ENCODE data around the gene ACRV1.

Gene ACRV1

DNA sequence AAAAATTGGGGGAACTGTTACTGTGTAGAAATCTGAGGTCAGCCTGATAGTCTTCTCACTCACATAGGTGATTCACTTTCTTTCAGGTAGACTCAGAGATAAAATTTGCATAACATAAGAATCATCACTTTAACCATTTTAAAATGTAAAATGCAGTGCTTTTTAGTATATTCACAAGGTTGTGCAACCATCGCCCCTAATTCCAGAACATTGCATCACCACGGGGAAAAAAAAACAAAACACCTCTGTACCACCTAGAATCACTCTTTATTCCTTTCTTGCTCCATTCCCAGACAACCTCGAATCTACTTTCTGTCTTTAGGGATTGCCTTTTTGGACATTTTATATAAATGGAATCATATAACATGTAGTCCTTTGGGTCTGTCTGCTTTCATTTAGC is 34.8 kb downstream of the ACRV1 start:
- no peak for DNase-seq

DNA sequence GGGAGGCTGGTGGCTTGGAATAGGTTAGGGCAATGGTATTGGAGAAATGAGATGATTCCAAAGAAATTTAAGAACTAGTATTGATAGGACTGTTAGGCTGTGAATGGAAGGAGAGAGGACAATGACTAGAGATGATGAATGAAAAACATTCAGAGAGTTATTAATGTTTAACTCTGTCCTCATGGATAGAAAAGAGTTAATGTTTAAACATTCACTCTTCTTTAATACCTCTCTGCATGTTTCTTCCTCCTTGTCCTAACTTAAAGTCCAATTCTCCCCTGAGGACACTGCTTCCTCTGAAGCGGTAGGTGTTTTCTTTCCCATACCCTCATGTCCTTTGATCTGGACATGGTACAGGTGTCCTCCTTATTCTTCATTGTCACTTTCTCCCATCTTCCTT is 42.3 kb downstream of the ACRV1 start:
- no peak for DNase-seq

DNA sequence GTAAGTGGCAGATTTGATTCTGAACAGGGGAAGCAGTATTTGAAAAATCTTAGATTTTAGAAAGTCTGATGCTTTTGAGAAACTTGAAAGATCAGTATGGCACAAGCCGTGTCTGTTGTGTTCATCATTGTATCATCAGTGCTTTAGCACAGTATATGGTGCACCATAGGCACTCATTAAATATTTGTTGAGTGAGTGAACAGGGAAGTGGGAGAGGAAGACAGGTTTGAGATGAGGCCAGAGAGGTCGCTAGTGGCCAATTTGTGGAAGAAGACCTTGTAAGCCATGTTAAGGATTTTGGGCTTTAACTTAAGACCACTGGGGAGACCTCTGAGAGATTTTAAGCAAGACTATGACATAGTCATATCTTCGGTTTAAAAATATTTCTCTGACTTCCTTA is 42.8 kb downstream of the ACRV1 start:
- no peak for DNase-seq

DNA sequence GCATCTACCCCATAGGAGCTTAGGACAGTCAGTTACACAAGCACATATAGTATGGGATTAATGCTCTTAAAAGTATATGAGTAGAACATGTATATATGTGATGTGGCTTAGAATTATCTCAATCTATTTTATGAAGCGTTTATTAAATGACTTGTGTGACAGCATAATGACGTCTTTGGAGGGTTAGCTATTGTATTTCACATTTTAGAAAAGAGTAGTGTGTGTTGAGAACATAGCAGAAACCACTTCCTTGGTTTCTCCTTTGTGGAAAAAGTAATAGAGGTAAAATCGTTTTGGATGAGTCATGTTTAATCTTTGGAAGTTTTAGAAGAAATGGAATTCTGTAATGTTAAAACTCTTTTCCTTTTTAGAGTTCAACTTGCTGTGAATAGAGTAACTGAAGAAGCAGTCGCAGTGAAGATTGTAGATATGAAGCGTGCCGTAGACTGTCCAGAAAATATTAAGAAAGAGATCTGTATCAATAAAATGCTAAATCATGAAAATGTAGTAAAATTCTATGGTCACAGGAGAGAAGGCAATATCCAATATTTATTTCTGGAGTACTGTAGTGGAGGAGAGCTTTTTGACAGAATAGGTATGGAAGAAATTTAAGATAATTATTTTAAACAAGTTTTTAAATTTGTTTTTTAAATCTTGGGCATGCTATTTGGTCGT is 53.3 kb downstream of the ACRV1 start:
- DNase-seq = no peak

DNA sequence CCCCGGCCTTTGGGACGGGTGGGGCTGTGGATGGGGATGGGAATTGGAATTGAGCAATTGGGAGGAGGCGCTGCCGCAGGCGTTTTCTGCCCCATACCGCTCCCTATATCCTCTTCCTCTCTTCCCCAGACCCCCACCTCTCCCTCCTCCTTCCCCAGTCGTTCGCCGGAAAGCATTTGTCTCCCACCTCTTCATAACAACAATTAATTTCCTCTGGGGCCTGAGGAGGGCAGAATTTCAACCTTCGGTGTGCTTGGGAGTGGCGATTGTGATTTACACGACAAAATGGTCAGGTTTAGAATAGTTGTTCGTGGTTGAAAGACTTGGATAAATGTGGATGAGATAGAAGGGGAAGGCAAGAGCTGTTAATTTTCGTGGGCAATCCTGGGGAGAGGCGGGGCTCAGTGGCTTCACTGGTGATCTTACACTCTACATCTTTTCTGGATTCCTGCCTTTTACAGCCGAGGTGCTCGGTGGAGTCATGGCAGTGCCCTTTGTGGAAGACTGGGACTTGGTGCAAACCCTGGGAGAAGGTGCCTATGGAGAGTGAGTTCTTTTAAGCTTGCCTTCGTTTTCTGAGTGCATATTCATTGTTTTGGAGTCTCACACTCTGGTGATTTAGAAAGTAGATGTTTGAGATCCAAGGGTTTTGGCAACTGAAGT is 54.2 kb downstream of the ACRV1 start:
- no peak for DNase-seq

DNA sequence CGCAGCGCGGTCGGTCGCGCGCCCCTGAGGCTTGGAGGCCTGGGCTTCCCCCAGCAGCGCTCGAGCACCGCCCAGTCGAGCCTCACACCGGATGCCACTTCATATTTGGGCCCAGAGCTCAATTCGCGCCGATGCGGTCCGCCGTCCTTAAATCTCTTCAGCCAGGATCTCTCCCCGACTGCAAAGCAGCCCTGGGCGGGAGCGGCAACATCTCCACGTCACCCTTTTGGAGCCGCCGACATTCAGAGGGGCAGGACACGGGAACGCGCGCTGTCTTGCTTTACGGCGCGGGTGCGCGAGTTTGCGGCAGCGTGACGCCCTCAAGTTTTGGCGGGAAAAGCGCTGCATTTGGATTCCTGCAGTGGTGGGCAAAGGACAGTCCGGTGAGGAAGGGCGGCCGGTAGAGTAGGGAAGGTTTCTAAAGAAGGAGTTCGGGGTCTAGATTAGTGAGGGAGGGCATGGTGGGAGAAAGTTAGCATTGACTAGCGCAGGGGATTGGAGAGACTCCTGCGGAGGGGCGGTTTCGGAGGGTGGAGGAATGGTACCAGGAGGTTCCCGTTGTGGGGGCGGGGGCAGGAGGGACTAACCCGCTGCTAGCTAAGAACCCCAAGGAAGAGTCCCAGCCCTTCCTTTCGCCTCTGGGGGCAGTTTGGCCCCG is 54.9 kb downstream of the ACRV1 start:
- peak; percentile 83 to 86 for DNase-seq

DNA sequence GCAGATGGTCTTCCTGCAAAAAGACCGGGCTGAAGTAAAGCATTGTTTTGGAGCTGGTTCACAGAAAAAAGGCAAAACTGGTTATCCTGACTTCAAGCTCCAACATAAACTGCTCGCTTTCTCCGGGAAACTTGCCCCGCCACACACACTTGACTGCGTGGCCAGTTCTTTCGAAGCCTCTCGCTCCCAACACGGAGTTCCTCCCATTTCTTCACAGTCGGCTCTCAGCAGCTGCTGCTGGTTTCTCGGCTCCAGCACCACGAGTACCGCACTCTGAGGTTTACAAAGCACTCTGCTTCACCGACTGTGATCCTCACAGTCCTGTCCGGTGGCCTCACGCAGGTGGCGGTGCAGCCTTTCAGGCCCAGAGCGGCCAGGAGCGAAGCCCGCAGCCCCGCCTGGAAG is 55.4 kb downstream of the ACRV1 start:
- no peak for DNase-seq

DNA sequence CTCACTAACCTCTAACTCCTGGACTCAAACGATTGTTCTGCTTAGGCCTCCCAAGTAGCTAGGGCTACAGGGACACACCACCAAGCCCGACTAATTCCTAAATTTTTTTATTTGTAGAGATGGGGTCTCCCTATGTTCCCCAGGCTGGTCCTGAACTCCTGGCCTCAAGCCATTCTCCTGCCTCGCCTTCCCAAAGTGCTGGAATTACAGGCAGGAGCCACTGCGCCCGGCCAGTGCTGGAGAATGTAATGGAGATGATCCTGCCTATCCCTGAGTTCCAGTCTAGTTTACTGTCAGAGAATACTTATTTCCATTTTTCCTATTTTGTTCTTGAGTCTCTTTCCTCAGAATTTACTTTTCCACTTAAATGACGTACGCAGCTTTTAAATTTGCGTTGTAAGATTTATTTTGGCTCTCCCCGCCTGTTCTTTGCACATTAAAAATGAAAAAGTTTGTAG is 55.9 kb downstream of the ACRV1 start, which contains the start of gene CHEK1:
CHEK1 (plus strand) TSS at position 408 of the 458 bp plus-strand sequence. CDS start 1,606 bp downstream, outside the sequence.
- DNase-seq = no peak

DNA sequence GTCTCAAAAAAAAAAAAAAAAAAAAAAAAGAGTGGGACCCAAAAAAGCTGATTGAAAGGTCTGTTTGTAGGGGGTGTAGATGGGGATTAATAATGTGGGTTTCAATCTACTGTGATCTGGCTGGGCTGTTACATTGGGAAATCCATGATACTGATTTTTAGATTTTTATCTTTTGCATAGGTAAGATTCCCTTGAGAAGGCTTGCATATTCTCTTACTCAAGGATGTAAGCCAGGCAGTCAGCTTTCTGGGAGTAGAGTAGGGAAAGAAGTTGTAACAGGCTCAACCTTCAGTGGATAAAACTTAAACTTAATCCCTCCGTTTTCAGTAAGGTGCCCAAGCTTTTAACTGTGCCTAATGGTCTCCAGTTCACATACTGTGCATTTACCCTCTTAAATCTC is 57.6 kb downstream of the ACRV1 start:
- DNase-seq = no peak

DNA sequence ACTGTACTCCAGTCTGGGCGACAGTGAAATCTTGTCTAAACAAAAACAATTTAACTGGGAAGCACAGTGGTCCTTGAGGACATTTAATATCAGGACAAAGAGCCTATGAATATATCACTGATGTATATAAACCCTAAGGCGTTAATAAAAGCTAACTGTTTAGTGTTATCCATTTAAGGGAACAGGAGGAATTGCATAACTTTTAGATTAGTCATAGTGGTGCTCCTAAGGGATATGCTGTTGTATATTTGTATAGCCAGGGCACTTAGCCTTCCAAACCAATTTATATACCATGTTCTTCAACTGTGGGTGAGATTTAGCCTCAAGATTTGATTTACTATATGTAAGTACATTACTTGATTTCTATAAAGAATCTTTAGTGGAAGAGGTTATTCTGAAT is 58.7 kb downstream of the ACRV1 start:
- DNase-seq = no peak

All from stimulated activated CD4-positive, alpha-beta T cell treated with anti-CD3 and anti-CD28 coated beads, Interleukin-2, amount 100 ng/mL, for 48 hours (primary cell).